Dedifferentiated amniotic fluid mesenchymal stem cell (primary cell): ENCODE measurements around the gene RTN4R.
"Not testable (repeated sequence)": the region's sequence is repeated elsewhere in the genome, so short reads cannot be mapped to it uniquely, and the experiment has no call there.

Source experiments
- DNase-seq: peaks from one replicate; pipeline ENCODE4 v3.0.0-alpha.2; 2016; ENCODE audit errors: extremely low spot score

Gene RTN4R

DNA sequence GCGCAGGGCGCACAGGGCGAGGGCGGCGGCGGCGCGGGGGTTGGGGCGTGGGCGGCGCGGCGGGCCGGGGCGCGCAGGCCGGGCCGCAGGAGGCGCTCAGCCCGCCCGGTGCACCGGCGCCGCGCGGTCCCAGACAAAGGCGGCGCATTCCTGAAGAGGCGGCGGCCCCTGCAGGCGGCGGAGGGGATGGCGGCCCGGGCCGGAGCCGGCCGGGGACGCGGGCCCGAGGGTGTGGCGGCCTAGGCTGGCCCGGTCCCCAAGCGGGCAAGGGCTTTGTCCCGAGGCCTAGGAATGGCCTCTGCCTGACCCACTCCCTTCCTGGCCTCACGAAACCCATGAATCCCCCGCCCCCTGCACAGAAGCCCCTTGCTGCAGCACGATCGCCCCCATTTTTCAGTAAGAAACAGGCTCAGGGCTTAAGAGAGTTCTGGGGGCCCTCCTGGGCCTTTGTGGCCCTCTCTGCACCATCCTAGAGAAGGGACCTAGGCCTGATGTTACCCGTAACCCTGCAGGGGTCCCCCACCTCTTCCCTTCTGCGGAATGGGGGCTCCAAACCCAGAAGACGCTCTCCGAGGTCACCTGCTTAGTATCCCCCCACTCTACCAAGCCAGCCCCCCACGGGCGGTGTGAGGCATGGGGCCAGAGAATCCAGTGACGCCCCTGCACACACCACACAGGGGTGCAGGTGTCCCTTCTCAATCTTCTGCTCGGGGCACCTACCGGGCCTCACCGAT is at the start of gene RTN4R:
RTN4R (minus strand) TSS at position 40 of the 734 bp plus-strand sequence. CDS start 226 bp downstream, outside the sequence.
- DNase-seq, result peak; percentile 22

DNA sequence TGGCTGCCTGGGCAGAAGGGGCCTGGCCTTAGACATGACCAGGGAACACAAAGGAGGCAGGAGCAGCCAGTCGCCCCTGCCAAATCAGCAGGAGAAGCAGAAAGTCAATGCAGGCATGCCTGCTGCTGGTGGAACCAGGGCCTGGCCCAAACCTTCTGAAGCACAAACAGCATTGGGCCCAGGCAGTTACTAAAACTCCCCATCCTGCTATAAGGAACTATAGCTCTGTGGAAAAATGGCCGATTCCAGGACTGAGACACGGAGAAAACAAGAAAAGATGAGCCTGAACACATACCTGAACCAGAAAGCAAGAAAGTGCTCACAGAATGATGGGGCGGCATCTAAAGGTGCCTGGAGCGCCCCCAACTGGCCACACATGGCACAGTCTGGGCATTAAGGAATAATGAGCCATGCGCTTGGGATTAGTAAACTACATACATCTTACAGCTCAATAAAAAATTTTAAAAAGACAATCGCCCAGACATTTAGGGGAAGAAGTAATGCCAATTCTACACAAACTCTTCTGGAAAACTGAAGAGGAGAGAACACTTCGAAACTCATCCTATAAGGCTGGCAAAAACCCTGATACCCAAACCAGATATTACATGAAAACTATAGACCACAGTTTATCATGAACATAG is 49.4 kb upstream of the RTN4R start:
- not testable (repeated sequence) for DNase-seq

DNA sequence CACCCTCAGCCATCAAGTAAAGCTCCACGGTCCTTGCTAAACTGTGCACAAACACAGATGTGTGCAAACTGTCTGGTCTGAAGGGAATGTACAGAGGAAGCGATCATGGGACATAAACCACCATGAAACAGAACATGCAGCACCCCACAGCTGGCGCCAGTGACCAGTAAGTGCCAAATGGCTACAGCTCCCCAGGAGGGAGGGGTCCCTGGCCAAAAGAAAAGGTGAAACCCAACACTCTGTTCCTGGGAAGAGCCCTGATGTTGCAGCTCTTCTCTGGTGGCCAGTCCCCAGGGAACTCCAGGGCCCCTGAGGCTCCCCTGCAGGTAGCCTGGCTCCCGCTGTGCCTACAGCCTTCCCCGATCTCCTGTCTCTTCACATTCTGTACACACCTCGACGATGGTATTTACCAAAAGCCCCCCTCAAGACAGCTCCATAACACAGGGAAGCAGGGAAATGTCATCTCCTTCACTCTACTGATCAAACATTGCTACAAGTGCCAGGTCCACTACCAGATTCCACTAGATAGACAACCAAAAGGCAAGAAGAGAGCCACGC is 48.8 kb upstream of the RTN4R start:
- DNase-seq, result no peak

DNA sequence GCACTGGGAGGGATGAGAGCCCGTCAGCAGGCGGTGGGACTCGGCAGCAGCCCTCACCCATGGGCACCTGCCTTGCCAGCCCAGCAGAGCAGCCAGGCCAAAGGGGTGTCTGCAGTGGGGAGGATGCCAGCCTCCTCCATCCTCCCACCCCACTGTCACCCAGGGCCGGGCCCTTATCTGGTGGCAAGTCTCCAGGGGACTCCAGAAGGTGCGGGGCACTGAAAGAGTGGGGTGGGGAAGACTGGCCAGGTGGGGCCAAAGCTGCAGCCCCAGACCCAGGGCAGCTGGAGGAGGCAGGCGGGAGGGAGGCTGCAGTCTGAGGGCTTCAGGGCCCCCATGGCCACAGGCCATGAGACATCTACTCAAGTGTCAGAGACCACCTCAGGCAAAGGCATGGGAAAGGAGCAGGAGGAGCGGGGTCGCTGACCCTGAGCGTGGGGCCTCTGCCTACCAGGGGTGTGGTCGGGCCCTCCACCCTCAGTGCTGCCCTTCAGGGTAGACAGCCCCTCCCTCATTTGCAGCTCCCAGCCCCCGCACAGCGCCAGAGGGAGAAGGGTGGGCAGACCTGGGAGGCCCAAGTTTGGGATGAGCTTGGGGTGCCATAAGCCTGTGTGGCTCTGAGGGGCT is 48.2 kb upstream of the RTN4R start:
- DNase-seq, result no peak

DNA sequence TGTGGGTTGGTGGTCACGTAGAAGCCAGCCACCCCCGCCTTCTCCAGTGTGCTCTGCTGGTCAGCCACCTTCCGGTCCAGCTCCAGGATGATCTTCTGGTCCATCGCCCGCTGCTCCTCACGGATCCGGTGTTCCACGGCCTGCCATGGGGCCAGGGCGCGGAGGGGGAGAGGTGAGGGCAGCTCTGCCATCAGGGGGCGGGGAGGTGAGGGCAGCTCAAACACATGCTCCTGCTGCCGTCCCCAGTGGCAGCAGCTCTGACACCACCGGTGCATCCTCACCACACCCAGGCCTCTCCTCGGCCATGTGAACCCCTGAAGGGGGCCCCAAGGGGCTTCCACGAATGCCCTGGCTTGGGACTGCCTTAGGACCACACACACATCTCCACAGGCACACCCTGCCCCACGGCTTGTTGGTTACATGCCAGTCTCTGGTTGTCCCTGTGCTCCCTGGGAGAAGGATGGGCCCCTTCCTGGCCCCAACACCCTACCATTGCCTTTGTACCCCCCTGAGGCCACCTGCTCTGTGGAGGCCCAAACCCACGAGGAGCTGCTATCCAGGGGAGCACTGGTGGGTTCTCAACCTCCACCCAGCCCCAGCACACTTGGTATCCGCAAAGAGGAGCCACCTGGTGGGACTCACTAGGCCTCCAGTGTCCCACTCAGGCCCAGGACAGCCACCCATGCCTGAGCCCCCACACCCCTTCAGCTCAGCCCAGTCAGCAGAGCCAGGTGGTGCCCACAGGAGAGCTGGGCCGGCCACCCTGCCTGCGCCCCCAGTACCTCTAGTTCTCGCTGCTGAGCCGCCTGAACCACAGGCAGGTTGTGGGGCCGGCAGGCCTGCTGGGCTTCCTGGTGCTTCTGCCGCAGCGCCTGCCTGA is 47.5 kb upstream of the RTN4R start:
- DNase-seq, result no peak

DNA sequence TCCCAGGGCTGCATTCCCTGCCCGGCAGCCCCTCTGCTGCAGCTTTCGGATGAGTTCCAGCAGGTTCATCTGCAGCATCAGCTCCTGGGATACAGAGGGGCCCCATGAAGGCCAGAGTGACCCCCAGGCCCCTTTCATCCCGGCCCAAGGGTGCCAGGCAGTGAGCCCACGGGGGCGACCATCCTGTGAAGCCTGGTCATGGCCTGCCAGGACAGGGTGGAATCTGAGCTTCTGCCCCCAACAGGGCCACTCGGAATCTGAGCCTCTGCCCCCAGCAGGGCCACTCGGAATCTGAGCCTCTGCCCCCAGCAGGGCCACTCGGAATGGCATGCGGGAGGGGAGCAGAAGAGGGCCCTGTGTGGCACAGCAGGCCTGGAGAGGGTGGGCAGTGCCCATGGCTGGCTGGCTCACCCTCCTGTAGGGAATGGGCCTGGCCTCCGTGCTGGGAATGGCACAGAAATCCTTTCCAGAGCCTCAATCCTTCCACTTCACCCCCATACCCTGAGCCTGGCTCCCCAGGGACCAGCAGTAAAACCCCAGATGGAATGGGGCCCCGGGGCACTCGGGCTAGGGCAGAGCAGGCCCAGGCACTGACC is 46.7 kb upstream of the RTN4R start:
- DNase-seq, result not testable (repeated sequence)

DNA sequence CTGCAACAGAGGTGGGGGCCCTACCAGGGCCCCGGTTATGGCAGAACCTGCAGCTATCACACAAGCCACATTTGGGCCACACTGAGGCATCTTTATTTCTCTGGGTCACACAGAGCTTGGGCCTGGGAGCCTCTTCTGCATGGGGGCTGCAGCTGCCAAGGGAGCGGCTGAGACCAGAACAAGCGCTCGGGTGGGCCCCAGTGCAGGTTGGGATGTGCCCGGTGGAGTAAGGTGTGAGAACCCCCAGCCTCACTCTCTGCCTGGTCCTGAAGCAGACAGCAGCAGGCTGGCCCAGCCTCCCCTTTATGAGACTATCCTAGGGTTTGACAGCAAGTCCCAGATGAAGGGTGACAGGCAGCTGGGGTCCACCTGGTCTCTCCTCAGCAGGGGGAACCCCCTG is 46.1 kb upstream of the RTN4R start:
- DNase-seq, result not testable (repeated sequence)

DNA sequence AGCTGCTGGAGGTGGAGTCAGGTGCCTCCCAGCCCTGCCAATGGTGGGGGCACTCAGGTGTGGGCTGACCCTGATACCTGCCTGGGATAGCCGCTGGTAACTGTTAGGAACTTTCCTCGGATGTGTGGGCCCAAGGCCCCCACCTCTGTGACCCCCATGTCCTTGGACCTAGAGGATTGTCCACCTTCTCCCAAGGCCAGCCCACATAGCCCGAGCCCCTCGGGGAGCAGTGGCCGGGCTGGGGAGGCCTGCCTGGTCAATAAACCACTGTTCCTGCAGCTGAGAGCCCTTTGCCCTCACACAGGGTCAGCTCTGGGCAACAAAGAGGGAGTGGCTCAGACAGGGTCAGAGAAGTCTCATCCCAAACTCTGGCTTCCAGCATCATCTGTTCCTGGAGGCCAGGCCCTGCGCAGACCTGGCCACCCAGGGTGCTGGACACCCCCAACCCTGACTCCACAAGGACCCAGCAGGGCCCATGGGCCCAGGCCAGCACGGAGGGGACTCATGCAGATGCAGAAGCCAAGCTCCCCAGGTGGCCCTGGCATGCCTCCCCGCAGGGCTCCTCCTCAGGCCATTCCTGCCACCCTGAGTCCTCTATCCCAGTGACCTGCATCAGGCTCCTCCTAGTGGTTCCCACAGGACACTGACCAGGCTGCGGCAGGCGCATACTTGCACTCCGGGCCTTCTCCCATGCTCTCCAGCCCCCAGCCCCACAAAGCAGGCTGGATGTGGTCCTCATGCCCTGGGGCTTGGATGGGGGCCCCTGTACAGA is 45.4 kb upstream of the RTN4R start:
- not testable (repeated sequence) for DNase-seq

DNA sequence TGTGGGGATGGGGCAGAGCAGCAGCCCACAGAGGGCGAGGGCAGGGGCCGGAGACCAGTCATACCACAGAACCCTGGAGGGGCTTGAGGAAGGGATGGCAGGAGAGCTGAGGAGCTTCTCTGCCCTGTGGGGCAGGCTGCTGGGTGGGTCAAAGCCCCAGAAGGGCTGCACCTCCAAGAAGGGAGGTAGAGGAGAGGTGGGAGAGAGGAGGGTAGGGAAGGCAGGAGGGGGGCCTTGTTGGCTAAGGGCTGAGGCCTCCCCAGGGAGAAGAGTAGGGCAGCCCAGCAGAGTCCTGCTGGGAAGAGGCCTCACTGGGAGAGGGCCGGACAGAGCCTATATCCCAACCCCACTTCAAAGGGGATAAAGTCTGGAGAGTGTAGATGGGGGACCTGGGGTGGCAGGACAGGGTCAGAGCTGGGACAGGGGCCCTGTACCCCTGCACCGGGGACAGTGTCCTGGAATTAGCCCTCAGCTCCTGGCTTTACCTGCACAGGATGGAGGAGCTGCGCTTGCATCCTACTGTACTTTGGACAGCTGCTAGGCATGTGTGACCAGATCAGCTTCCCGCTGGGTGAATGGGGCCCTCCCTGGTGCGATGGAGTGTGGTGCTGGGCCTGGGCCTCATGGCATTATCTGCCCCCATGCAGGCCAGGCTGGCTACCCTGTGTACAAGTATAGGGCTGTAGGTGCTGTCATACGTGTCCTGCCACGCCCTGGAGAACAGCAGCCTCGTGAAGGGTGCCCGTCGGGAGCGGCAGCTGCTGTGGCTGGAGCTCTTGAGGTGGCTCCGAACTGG is 44.5 kb upstream of the RTN4R start:
- no peak for DNase-seq

DNA sequence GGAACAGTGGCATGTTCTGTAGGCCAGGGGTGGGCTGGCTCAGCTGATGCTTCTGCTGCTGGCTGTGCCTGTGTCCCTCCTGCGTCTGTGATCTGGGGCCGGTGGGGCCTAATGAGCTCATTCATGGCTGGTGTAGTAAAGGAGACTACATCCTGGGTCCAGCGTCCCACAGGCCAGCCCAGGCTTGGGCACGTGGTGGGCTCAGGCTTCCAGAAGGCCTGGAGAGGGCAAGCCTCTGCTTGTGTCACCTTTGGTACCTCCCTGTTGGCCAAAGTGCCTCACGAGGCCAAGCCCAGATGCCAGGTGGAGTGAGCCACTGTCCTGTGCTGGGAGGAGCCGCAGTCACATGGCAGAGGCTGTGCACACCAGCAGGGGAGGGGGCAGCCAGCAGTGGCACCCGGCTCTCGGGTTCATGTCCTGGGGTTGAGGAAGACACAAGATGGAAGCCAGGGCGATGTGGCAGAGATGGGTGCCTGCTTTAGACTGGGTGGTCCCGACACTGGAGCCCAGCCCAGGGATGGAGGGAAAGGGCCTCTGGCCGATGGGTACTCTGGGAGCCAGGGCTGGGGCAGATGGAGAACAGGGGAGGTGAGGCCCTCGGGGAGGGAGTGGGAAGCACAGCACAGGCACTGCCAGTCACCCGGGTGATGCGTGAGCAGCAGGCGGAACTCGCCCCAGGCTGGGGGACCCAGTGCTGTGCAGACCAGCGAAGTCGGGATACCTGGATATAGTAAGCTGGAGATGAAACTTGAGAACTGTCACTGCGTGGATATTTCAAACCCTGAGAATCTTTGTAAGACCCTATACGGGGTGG is 43.3 kb upstream of the RTN4R start:
- DNase-seq, result not testable (repeated sequence)

DNA sequence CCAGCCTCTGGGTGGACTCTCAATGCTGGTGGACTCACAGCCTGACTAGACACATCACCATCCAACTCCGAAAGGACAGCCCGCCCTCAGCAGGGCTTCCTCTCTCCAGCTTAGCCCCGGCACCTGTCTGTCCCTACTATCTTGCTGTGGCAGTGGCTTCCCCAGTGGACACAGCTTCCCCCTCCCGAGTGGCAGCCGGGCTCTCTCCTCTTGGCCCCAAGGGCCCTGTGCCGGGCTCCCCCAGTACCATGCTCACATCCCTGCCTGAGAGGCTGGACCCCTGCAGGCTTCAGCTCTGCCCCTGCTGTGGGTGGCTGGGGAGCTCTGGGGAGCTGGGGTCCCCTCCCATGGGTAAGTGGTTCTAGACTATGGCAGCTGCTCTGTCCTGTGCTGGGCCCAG is 42.7 kb upstream of the RTN4R start:
- DNase-seq, result not testable (repeated sequence)

DNA sequence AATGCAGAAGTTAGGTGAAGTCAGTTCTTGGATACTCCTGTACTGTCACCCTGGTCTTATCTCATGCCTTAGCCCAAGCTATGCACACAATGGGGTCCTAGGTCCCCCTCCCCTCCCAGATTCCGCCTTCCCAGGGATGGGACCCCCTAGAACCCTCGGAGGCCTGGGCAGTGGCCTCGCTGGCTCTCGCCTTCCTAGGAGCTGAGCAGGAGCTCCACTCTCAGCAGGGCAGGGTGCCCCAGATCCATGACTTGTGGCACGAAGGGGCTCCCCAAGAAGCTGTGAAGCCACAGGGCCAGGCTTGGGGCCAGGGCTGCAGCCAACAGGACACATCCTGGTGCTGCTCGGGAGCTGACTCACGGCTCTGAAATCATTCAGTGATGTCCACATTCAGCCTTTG is 42.1 kb upstream of the RTN4R start:
- DNase-seq, result not testable (repeated sequence)

DNA sequence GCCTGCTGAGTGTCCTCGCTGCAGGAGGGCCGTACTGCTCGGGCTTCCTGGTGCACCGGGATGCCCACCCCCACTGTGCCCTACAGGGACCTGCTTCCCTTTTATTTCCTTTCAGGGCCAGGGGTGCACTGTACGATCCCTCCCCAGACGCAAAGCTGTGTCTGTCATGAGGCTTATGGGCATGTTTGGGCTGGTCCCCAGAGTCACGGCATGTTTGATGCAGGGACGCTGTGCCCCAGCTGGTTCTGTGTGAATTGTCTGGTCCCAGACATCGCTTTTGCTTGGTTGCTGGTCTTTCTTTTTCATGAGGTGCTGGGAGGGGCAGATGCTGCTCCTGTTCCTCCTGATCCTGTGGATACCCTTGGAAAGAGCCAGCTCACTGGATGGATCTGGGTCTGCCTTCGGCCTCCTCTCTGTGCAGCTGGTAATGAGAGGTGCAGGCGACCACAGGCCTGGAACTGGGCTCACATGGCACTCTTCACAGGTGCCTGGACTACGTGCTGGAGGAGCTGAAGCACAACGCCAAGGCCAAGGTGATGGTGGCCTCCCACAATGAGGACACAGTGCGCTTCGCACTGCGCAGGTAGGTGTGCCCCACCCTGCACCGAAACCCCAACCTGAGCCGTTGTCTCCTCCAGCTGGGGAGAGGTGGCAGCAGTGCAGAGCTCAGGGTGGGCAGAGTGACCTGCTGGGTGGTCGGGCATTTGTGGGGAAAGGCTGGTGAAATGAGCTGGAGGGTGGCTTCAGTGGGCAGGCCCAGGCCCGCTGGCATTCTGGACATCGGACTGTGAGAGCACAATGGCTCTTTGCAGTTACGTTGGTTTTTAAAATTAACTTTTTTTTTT is 40.9 kb upstream of the RTN4R start:
- DNase-seq, result not testable (repeated sequence)

DNA sequence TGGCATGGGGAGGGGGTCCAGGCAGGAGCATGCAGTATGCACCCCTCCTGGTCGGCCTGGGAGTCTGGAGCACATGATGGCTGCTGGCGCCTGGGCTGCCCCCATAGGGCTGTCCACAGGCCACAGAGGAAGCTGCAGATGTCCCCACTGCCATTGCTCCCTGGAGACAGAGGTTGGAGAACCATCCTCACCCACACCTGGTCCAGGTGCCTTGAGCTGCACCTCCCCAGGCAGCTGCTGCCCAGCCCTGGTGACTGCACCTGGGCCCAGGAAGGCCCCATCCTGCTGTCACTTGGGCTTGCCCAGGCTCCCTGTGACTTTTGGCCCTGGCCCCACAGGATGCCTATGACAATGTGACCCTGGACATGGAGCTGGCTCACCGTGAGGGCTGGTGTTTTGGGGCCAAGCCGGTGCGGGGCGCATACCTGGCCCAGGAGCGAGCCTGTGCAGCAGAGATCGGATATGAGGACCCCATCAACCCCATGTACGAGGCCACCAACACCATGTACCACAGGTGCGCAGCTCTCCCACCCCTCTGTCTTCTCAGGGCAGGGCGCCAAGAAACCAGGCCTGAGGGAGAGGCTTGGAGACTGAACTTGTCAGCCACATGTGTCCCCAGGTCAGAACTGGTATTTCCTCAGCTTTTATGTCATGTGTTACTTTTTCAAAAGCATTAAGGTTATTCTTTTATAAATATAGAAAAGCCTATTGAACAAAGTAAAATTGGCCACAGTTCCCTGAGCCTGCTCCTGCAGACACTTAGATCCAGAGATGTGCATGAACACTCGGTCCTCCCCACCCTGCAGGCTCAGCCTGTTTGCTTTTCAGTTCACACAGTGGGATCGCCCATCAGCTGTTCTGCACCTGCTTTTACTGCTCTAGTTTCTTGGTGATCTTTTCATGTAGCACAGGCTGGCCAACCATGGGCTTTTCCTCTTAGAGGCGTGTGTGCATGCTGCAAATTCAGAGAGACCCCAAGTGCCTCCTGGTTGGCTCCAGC is 39.6 kb upstream of the RTN4R start:
- not testable (repeated sequence) for DNase-seq

DNA sequence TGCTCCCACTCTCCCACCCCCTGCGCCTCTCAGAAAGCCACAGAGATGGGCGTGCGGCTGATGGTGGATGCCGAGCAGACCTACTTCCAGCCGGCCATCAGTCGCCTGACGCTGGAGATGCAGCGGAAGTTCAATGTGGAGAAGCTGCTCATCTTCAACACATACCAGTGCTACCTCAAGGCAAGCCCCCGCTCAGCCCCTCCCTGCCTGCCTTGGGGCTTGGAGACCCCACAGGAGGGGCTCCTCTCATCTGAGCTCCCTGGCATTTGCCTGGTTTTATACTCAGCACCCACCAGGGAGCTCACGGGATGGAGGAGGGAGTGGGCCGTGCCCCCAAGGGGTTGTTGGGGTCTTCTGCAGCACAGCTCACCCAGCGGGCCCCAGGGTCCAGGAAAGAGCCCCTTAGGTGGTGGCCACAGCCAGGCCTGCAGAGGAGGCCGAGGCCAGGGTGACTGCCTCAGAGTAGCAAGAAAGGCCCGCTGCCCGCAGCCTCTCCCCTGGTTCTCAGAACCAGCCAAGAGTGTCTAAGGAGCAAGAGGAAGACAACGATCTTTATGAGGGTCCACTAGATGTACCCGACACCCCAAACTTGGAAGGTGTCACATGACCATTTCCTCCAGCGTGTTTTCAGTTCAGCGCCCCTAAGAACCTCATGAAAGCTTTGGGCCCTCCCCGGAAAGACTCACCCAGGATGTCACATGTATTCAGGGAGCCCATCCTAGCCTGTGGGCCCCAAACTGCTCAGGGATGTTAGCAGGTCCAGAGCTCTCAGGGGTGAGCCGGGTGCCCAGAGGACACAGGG is 38.7 kb upstream of the RTN4R start:
- not testable (repeated sequence) for DNase-seq
